Fibroblast of mammary gland (primary cell): ENCODE measurements around the gene SLC22A6.

ENCODE experiments used
- DNase-seq: peaks from one replicate; pipeline ENCODE4 v3.0.0-alpha.2; 2010; ENCODE audit warnings: low read depth
- H3K4me3 ChIP-seq: 2 replicates; pipeline ENCODE4 v1.5.1; 2011; ENCODE audit warnings: low read depth, mild to moderate bottlenecking, low read length, moderate library complexity; ENCODE audit not compliant: control insufficient read depth
- TF ChIP-seq, protein P1 (sequence below): conservative IDR thresholded peaks from 2 replicates; pipeline ENCODE4 v1.5.1; 2011; ENCODE audit warnings: low read depth, low read length, inconsistent platforms; ENCODE audit not compliant: control insufficient read depth, insufficient read depth

The SLC22A6 gene

GRCh38 chr11:62988276-62988675, 3.5 kb upstream of the SLC22A6 start:
- TF ChIP-seq, protein P1, sequence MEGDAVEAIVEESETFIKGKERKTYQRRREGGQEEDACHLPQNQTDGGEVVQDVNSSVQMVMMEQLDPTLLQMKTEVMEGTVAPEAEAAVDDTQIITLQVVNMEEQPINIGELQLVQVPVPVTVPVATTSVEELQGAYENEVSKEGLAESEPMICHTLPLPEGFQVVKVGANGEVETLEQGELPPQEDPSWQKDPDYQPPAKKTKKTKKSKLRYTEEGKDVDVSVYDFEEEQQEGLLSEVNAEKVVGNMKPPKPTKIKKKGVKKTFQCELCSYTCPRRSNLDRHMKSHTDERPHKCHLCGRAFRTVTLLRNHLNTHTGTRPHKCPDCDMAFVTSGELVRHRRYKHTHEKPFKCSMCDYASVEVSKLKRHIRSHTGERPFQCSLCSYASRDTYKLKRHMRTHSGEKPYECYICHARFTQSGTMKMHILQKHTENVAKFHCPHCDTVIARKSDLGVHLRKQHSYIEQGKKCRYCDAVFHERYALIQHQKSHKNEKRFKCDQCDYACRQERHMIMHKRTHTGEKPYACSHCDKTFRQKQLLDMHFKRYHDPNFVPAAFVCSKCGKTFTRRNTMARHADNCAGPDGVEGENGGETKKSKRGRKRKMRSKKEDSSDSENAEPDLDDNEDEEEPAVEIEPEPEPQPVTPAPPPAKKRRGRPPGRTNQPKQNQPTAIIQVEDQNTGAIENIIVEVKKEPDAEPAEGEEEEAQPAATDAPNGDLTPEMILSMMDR = no peak
- no peak overlapping the region for H3K4me3 ChIP-seq
- DNase-seq = no peak

- DNase-seq = no peak
- TF ChIP-seq, protein P1 = no peak
- no peak overlapping the region for H3K4me3 ChIP-seq
These were observed 429 bp upstream of the SLC22A6 start for GRCh38 chr11:62985041-62985750.

- no peak for DNase-seq
- TF ChIP-seq, protein P1 = no peak
- no peak overlapping the region for H3K4me3 ChIP-seq
These were observed 1.1 kb downstream of the SLC22A6 start for GRCh38 chr11:62983536-62984199.

GRCh38 chr11:62981743-62982142, 3.0 kb downstream of the SLC22A6 start:
- DNase-seq = no peak
- H3K4me3 ChIP-seq = no peak overlapping the region
- TF ChIP-seq, protein P1 = no peak

DNA sequence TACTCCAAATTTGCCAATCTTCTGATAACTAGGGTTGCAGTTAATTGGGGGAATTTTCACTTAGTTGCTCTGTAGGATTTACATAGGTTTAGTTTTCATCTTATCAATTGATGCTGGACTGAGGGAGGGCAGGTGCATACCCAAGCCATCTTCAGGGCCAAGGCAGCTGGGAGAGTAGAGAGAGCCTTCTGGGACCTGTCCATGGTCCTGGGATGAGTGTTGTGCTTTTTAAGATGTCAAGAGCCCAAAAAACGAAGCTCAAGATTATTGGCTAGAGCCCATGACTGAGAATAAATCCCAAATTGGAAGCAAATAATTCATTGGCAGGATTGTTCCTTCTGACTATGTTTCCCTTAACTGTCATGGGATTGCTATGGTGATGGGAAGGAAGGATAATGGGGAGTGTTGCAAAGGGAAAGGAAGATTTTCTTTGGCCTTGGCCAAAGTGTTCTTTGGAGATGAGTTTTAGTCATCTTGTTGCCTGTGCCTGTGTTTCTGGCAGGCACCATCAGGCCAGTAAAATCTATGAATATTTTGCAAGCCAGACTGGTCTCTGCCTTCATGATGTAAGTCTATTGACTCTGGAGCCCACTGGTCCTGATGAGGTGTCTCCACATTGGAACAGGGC, 4.5 kb downstream of the SLC22A6 start:
- peak; percentile 2 for DNase-seq
- TF ChIP-seq, protein P1 = no peak
- no peak overlapping the region for H3K4me3 ChIP-seq

DNA sequence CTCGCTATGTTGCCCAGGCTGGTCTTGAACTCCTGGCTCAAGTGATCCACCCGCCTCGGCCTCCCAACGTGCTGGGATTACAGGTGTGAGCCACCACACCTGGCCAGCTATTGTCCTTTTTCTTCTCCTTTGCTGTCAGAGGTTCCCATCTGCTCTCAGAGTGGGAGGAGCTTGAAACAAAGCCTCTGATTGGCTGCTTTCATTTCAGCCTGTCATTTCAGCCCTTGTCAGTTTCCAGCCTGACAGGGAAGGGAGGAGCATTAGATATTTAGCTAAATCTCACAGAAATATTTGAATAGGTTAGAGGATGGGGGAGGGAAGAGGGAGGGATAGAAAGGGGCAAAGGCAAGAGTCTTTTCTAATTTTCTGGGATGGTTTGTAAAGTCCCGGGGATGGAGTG, 8.7 kb downstream of the SLC22A6 start:
- DNase-seq = no peak
- TF ChIP-seq, protein P1 = no peak
- no peak overlapping the region for H3K4me3 ChIP-seq
